Measurements from ENCODE around the gene LEKR1. TPM values are rescaled to one million over a fixed set of nuclear protein-coding genes. Genes with fewer than 3 reads are reported as not detected.

LEKR1 gene
- total RNA-seq, 1 donor = 0.36 TPM

DNA sequence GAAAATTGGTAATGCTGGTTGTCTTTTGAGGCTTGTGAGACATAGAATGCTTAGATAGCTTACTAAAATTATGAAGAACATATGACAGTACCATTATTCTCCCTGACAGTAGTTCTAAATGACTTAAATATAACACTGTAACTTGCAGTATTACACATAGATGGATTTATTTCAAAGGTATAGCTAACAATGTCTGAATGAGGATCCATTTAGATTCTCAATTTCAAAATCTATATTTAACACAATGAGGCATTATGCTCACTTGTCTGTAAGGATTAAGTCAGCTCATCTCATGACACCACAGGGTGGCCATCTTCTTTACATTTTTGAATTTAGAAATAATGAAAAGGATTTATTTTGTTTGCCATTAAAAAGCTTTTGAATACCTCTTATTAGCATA, 225.4 kb downstream of the LEKR1 start:
- TF ChIP-seq, protein P1, sequence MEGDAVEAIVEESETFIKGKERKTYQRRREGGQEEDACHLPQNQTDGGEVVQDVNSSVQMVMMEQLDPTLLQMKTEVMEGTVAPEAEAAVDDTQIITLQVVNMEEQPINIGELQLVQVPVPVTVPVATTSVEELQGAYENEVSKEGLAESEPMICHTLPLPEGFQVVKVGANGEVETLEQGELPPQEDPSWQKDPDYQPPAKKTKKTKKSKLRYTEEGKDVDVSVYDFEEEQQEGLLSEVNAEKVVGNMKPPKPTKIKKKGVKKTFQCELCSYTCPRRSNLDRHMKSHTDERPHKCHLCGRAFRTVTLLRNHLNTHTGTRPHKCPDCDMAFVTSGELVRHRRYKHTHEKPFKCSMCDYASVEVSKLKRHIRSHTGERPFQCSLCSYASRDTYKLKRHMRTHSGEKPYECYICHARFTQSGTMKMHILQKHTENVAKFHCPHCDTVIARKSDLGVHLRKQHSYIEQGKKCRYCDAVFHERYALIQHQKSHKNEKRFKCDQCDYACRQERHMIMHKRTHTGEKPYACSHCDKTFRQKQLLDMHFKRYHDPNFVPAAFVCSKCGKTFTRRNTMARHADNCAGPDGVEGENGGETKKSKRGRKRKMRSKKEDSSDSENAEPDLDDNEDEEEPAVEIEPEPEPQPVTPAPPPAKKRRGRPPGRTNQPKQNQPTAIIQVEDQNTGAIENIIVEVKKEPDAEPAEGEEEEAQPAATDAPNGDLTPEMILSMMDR (IDR thresholded peaks at IDR 0.05; ENCODE audit: extremely low read depth, low read depth, low read length) = no peak
- no peak overlapping the region for H2AFZ ChIP-seq (ENCODE audit: low read length)
- no peaks in the 10 kb centered on the region for H3K9me3 ChIP-seq (ENCODE audit: low read depth, low read length)
- H3K79me2 ChIP-seq (ENCODE audit: insufficient read depth, low read length) = no peaks in the 10 kb centered on the region
- H3K4me1 ChIP-seq (ENCODE audit: insufficient read depth, low read length) = no peaks in the 10 kb centered on the region
- H3K4me2 ChIP-seq (ENCODE audit: insufficient read depth, low read length) = no peak overlapping the region
- no peaks in the 10 kb centered on the region for H3K36me3 ChIP-seq (ENCODE audit: insufficient read depth, low read length)
- no peak overlapping the region for H3K4me3 ChIP-seq (ENCODE audit: insufficient read depth, low read length)
- no peak overlapping the region for H3K27ac ChIP-seq (ENCODE audit: low read depth, low read length)
- no peak for DNase-seq (ENCODE audit: insufficient read length, low spot score, missing footprints)
- no peaks in the 10 kb centered on the region for H3K27me3 ChIP-seq (ENCODE audit: insufficient read depth, low read length)
- H4K20me1 ChIP-seq (ENCODE audit: insufficient read depth, low read length) = no peaks in the 10 kb centered on the region

DNA sequence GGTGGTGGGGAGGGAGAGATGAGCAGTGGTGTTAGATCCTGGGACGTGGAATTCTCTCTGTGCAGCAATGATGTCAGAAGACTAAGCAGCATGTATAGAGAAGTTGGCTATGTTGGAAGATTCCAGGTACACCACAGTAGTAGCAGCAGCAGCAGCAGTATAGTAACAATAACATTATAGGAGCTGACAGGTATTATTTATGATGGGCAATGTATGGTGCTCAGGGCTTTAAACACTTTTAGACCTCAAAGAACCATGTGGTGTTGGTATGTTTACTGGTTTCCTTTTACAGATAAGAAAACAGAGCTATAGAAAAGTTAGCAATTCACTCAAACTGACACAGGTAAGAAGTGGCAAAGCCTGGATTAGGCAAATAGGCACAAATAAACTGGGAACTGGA, 229.9 kb downstream of the LEKR1 start:
- Histone ChIP-seq H3K36me3 (ENCODE audit: insufficient read depth, low read length) (no peaks in the 10 kb centered on the region), H3K9me3 (ENCODE audit: low read depth, low read length) (no peaks in the 10 kb centered on the region), H3K4me1 (ENCODE audit: insufficient read depth, low read length) (no peaks in the 10 kb centered on the region), H3K27ac (ENCODE audit: low read depth, low read length) (no peak overlapping the region), H3K27me3 (ENCODE audit: insufficient read depth, low read length) (no peaks in the 10 kb centered on the region), H4K20me1 (ENCODE audit: insufficient read depth, low read length) (no peaks in the 10 kb centered on the region), H2AFZ (ENCODE audit: low read length) (no peak overlapping the region), H3K79me2 (ENCODE audit: insufficient read depth, low read length) (no peaks in the 10 kb centered on the region), H3K4me2 (ENCODE audit: insufficient read depth, low read length) (no peak overlapping the region), H3K4me3 (ENCODE audit: insufficient read depth, low read length) (no peak overlapping the region)
- TF ChIP-seq, protein P1 (IDR thresholded peaks at IDR 0.05; ENCODE audit: extremely low read depth, low read depth, low read length) = no peak
- no peak for DNase-seq (ENCODE audit: insufficient read length, low spot score, missing footprints)

DNA sequence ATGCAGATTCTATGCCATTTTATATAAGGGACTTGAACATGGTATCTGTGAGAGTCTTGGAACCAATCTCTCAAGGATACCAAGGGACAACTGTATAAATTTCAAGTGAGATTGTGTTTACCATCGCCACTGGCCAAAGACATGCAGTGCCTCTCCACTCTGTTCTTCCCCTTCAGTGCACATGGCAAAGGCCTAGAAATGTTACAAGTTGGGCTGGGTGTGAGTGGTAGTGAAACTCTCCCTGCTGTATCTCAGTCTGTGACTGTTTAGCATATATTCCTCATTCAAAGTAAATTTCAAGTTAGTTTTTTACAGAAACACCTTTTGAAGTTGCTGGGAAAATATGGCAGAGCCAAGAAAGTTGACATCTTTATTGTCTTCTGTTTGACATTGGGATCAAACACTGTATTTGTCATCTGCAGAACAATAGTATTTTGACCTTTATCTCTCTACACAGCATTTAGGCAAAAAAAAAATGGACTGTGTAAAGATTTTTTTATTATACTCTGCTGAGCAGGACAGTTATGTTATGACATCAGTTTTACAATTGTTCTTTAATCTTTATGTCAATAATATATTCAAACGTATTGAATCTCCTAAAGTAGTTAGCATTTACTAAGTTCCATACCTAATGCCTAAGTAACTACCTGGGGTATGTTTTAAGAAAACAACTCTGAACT, 232.4 kb downstream of the LEKR1 start:
- no peak overlapping the region for H3K4me2 ChIP-seq (ENCODE audit: insufficient read depth, low read length)
- no peaks in the 10 kb centered on the region for H4K20me1 ChIP-seq (ENCODE audit: insufficient read depth, low read length)
- no peaks in the 10 kb centered on the region for H3K27me3 ChIP-seq (ENCODE audit: insufficient read depth, low read length)
- H3K4me1 ChIP-seq (ENCODE audit: insufficient read depth, low read length) = no peaks in the 10 kb centered on the region
- DNase-seq (ENCODE audit: insufficient read length, low spot score, missing footprints) = no peak
- no peak overlapping the region for H3K27ac ChIP-seq (ENCODE audit: low read depth, low read length)
- no peaks in the 10 kb centered on the region for H3K79me2 ChIP-seq (ENCODE audit: insufficient read depth, low read length)
- H2AFZ ChIP-seq (ENCODE audit: low read length) = no peak overlapping the region
- no peaks in the 10 kb centered on the region for H3K36me3 ChIP-seq (ENCODE audit: insufficient read depth, low read length)
- TF ChIP-seq, protein P1 (IDR thresholded peaks at IDR 0.05; ENCODE audit: extremely low read depth, low read depth, low read length) = no peak
- no peak overlapping the region for H3K4me3 ChIP-seq (ENCODE audit: insufficient read depth, low read length)
- H3K9me3 ChIP-seq (ENCODE audit: low read depth, low read length) = no peaks in the 10 kb centered on the region

DNA sequence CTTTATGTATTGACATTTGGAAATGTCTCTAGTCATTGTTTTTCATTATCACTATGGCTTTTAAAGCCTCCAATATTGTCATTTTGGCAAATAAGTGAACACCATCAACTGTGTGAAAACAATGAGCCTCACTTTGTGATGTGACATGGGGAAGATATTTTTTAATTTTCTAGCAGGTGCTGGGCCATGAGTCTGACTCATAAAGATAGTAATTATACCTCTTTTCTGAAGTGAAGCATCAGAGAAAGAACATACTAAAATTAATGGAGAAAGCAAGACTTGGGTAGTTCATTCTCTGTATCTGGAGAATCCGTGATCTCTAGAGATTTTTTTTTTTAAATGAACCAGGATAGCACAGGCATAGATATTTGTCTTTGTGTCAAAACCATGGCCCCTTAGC, 233.0 kb downstream of the LEKR1 start:
- H2AFZ ChIP-seq (ENCODE audit: low read length) = no peak overlapping the region
- H3K27ac ChIP-seq (ENCODE audit: low read depth, low read length) = no peak overlapping the region
- no peaks in the 10 kb centered on the region for H3K36me3 ChIP-seq (ENCODE audit: insufficient read depth, low read length)
- H3K4me2 ChIP-seq (ENCODE audit: insufficient read depth, low read length) = no peak overlapping the region
- H3K4me1 ChIP-seq (ENCODE audit: insufficient read depth, low read length) = no peaks in the 10 kb centered on the region
- H3K9me3 ChIP-seq (ENCODE audit: low read depth, low read length) = no peaks in the 10 kb centered on the region
- H3K4me3 ChIP-seq (ENCODE audit: insufficient read depth, low read length) = no peak overlapping the region
- TF ChIP-seq, protein P1 (IDR thresholded peaks at IDR 0.05; ENCODE audit: extremely low read depth, low read depth, low read length) = no peak
- DNase-seq (ENCODE audit: insufficient read length, low spot score, missing footprints) = no peak
- H4K20me1 ChIP-seq (ENCODE audit: insufficient read depth, low read length) = no peaks in the 10 kb centered on the region
- H3K79me2 ChIP-seq (ENCODE audit: insufficient read depth, low read length) = no peaks in the 10 kb centered on the region
- H3K27me3 ChIP-seq (ENCODE audit: insufficient read depth, low read length) = no peaks in the 10 kb centered on the region
